Activated CD4-positive, alpha-beta T cell treated with anti-CD3 and anti-CD28 coated beads, Interleukin-10, Interleukin-2, amounts not matched to agents 100 ng/mL and 50 ng/mL, durations not matched to agents 16 hours and 8 hours (primary cell): ENCODE data around the gene ROCK2.
"Not testable (repeated sequence)": the region's sequence is repeated elsewhere in the genome, so short reads cannot be mapped to it uniquely, and the experiment has no call there.

Source experiments
- DNase-seq: peaks from one replicate; pipeline ENCODE4 v3.0.0-alpha.2; 2020

ROCK2 gene

DNA sequence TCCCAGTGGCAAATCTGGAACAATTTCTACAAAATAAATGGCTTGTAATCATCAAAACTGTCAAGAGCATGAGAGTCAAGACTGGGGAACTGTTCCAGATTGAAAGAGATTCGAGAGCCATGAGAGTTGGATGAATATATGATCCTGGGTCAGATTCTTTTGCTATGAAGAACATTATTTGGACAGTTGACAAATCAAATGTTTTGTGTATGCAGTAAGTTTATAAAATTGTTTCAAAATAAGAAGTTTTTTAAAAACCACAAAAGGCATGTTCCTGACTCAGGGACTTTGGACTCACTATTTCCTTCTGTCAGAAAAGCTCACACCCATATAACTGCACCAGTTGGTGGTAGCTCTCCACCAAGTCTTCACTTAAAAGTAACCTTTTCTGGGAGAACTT is 38.5 kb downstream of the ROCK2 start:
- DNase-seq: no peak

DNA sequence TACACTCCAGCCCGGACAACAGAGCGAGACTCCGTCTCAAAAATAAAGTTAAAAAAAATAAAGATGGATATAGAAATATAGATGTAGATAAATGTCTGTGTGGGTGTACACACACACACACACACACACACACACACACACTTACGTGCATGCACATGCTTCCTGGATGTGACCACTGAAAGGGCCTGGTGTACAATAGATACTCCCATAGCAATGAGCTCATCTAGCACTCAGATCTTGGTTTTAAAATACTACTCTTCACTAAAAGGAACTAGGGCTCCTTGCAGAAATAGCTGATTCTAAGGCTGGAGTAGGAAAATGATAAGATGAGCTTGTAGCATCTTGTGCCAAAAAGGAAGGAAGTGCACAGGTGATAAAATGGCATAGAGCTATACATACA is 39.1 kb downstream of the ROCK2 start:
- DNase-seq: no peak

DNA sequence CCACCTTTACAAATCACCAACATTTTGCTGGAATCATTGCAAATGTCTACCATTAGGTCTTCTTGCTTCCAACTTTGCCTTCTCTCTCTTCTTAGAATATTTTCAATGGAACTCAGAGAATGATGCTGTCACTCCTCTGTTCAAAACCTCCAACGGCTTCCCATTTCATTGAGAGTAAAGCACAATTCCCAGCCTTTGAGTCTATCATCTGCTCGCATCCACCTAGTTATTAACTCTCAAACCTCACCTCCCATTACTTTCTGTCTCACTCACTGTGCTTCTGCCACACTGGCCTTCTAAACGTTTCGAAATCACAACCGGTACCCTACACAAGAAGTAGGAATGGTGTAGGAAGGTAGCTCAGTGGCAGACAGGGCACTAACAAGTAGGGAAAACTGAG is 40.0 kb downstream of the ROCK2 start:
- no peak for DNase-seq

DNA sequence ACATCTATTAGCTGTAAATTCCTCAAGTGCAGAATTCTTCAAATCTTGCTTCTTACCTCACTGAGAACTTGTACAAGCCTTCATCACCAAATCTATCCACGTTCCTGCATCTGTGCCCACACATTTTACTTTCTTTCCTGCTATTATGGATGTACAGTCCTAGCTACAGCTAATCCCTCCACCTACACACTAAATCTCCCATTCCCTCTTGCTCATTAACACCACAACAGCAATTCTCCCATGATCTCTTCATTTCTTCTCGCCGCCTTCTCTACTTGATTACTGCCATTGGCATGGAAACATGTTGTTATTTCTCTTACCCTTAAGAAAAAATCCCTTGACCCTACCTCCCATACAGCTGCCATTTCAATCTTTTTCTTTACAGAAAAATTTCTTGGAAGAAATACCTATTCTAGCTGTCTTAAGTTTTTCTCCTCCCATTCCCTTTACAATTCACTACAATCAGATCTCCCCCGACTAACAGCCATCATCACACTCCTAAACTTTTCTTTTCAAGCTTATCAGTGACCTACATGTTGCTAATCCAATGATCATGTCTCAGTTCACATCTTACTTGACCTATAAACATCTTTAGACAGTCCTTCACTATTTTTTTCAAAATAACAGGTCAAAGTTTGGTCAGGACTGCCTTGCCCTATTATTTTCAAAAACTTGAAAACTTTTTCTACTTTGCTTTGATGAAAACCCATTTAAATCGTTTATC is 41.0 kb downstream of the ROCK2 start:
- DNase-seq: no peak

DNA sequence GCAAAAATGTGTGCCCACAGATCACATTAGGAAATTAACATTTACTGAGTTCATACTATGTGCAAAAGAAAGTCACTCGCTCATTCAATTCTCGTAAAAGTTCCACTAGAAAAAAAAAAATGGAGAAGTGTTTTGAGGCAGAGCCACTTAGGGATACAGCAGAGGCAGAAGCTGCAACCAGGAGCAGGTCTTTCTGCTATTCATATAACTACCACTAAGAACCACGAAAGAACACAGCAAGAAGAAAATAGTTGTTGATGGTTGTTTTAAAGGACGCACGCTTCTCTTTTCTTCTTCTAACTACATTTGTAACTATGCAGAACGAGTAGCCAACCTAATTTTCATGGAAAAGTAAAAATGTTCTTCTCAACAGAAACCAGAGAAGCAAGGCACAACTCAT is 45.0 kb downstream of the ROCK2 start:
- no peak for DNase-seq

DNA sequence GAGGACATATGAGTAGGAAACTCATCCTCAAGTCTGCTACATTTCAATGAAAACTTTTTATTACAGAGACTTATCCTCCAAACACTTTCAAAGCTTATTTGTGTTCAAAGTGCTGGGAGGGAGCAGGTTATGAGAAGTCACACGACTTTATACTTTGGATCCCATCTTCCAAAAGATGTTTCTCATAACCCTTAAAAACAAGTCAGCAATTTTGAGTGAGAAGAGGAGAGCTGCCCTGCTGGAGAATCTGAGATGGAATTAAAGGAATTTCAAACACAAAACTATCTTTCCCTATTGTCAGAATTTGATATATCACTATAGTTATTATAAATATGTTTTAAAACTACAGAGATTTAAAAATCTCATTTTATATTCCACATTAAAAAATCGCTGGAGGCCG is 45.8 kb downstream of the ROCK2 start:
- DNase-seq: no peak

DNA sequence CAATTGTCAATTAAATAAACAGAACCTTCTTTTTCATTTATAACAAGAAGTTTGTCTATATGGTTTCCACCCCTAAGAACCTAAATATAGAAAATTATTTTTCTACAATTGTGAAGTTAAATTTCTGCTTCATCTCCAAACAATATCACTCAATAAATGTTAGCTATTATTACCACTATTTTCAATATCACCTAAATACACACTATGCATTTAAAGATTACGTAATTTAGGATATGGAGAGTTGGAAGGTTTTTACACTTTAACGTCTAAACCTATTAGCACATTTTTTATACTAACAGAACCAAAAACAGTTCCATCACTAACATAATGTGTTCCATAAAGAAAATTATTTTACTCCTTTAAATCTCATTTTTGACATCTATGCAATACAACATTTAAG is 48.0 kb downstream of the ROCK2 start:
- DNase-seq: no peak

DNA sequence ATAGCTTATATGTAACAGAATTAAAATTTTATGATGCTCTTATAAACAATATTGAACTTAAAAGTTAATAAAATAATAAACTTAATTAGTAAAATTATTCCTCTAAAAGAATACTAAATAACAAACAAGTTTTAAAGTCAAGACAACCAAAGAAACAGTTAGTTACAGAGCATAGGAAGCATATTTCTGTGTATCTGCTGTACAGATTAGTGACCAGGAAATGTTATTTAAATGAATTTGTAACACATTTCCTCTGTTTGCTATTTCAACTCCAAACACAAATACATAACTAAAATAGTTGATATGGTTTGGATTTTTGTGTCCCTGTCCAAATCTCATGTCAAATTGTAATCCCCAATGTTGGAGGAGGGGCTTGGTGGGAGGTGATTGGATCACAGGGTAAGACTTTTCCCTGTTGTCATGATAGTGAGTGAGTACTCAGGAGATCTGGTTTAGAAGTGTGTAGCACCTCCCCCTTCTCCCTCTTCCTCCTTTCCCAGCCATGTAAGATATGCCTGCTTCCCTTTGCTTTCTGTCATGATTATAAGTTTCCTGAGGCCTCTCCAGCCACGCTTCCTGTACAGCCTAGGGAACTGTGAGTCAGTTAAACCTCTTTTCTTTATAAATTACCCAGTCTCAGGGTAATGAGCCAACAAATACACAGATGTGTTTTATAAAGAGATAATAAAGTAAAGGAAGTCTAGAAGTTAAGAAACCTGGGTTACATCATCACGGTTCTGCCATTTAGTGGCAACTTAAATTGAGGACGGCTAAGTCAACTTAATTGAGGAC is 51.8 kb downstream of the ROCK2 start:
- no peak for DNase-seq

DNA sequence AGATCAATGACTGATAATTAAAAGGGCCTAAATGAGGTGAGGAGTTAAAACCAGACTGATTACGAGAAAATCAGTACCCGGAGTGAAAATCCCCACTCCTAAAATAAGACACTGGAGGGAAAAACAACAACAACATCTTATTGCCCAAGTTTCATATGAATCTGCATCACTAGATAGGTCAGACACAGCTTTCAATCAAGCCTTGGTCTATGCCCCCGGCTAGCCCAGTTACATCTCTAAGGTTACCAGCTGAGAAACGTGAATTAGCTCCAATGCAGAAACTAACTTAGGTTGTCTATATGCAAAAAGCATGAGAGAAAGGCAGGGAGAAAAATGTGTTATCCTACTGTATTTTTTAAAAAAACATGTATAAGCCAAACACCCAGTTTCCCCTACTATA is 53.7 kb downstream of the ROCK2 start:
- DNase-seq: no peak

DNA sequence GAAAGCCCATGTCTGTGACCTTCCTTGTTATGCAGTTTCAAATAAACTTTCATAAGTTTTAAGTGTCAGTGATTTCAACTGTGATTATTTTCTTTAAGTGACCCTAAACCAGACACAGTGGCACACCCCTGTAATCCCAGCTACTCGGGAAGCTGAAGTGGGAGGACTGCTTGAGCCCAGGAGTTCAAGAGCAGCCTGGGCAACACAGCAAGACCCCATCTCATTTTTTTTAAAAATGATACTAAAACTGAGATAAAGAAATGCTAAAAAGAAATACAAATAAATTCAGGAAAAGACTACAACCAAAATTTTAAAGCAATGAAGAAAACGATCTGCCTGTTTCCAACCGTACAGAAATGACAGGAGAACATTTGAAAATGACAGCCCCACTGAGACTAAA is 54.2 kb downstream of the ROCK2 start:
- no peak for DNase-seq

DNA sequence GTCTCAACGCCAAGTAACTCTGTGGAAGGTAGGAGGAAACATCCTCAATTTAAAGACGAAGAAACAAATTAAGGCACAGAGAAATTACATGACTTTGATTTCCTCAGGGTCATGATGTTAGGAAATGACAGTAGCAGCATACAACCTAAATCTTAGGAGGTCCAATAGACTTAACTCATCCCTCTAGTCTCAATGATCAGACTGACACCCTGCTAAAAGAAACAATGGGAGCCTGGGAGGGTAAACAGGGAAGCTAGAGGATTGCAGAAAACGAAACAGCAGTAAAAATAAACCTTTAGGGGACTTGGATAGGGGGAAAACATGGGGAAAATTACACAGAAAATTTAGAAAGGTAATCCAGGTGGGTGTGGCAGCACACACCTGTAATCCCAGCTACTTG is 56.0 kb downstream of the ROCK2 start:
- DNase-seq: no peak

DNA sequence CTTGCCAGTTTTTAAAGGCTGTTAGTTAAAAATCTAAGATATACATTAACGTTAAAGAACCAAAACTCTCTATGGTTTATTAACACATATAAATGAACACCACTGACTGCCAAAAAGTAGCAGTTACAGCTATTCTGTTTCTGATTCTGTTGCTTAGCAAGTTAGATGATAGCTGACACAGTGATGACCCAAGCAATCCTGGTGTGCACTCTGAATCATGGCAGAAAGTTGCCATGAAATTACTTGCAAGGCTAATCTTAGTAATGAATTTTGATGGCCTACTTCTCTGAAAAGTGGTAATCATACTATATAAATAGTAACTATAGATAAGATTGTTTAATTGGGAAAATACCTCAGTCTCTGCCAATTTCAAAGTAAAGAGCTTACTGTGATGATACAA is 57.7 kb downstream of the ROCK2 start:
- DNase-seq: no peak

DNA sequence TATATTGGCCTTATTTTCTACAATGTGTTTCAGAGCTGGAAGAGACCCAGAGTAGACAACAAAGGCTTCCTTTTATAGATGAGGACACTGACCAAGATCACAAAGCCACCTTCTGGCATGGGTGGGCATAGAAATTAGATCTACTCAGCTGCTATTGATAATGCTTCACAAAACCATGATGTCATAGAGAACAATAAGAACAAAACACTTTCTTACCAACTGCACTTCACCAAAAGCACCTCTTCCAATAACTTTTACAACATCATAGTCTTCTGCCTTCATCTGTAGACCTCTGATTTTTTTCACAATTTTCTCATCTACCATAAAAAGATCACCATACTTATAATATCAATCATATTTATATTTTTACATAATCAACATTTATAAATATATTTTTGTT is 58.1 kb downstream of the ROCK2 start:
- no peak for DNase-seq

DNA sequence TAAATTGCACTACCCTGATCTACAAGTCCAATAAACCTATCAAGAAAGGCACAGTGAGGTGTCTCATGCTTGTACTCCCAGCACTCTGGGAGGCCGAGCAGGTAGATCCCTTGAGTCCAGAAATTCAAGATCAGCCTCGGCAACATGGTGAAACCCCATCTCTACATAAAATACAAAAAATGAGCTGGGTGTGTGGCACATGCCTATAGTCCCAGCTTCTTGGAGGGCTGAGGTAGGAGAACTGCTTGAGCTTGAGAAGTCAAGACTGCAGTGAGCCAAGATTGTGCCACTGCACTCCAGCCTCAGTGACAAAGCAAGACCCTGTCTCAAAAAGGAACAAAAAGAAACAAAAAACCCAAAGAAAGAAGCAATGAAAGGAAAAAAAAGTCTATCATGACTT is 58.9 kb downstream of the ROCK2 start:
- DNase-seq: no peak

DNA sequence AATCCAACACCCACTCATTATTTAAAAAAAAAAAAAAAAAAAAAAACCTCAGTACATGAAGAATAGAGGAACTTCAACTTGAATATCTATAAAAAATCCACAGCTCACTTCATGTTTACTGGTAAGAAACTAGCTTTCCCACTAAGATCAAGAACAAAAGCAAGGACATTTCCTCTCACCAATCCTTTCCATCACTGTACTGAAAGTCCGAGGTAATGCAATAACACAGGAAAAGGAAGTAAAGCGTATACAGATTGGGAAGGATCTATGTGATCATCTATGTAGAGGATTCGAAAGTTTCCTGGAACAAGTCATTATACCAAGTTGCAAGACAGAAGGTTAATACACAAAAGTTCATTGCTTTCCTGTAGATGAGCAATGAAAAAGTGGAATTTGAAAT is 63.2 kb downstream of the ROCK2 start:
- DNase-seq: no peak

DNA sequence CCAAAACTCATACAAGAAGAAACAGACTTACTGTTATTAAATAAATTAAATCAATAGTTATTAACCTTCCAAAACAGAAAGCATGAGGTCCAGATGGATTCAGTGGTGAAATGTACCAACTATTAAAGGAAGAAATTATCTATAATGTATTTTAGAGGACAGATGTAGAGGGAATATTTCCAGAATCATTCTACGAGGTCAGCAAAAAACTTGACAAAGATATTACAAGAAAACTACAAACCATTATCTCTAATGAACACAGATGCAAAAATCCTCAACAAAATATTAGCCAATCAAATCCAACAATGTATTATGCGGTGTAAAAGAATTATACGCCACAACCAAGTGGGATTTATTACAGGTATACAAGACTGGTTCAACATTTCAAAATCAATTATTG is 63.7 kb downstream of the ROCK2 start:
- no peak for DNase-seq

DNA sequence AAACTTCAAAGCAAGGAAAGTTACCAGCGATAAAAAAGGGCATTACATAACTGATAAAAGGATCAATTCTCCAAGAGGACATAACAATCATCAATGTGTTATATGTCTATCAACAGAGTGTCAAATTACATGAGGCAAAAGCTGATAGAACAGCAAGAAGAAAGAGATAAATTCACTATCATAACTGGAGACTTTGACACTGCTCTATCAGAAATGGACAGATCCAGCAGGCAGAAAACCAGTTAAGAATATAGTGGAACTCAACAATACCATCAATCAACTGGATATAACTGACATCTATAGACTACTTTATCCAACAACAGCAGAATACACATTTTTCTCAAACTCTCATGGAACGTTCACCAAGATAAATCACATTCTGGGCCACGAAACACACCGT is 65.0 kb downstream of the ROCK2 start:
- no peak for DNase-seq

DNA sequence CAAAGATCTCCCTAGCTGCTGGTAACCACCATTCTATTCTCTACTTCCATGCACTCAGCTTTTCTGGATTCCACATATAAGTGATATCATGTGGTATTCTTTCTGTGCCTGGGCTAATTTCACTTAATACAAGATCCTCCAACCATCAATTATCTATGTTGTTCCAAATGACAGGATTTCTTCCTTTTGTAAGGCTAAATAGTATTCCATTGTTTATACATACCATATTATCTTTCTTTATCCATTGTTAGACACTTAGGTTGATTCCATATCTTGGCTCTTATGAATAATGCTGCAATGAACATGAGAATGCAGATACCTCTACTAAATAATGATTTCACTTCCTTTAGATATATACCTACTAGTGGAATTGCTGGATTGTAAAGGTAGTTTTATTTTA is 66.2 kb downstream of the ROCK2 start:
- DNase-seq: no peak

DNA sequence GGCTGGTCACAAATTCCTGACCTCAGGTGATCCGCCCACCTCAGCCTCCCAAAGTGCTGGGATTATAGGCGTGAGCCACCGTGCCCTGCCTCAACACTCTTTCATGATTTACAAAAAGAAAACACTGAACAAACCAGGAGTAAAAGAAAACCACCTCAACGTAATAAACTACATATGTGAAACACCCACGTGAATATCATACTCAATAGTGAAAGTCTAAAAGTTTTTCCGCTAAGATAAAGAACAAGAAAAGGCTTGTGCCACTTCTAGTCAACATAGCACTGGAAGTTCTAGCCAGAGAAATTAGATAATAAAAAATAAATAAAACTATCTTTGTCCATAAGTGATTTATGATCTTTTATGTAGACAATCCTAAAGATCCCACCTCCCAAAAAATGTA is 68.5 kb downstream of the ROCK2 start:
- DNase-seq: no peak

DNA sequence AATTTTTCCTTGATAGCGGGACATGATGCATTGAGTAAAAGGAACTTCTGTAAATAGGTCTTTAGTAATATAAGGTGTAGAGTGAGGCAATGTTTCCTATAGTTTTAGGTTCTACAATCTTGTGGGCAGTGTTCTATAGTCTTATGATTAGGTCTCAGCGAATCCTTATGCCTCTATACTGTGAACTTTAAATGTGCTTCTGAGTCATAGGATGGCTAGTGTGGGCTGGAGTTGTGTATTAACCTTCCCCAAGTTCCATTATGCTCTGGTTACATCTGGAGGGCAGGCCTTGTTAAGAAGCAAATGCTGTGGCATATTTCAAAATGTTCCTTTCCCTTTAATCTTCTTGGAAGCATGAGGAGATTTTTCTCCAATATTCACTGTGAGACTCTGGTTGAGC is 73.5 kb downstream of the ROCK2 start:
- DNase-seq: no peak

DNA sequence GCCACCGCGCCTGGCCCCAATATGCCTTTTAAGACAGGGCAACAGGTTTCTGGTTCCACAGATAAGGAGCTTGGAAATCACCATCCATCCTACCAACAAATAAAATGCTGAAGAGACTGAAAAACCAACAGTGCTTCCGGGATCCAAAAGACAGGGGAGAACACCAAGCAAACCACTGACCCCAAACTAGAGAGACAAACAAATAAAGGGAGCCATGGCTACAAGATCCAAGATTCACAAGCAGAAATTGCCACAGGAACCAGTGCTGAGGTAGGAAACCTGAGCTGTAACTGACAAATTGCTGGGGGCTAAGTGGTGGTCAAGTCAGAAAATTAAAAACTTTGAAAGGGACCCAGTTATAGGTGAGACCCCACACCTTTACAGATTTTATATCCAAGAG is 76.5 kb downstream of the ROCK2 start:
- no peak for DNase-seq

DNA sequence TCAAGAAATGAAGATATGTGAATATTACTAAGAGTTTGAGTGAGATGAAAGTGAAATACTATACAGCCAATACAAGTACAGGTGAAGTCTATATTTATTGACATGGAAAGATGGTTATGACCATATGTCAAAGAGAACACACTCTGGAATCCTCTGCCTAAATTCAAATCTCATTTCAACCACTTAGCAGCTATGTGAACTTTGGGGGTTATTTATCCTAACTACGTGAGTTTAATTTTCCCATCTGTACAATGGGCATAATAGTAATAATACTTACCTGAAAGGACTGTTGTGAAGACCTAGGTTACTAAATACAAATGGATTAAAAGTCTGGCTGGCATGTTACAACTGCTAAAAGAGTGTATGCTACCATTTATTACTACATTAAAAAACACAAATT is 79.6 kb downstream of the ROCK2 start:
- DNase-seq: no peak

DNA sequence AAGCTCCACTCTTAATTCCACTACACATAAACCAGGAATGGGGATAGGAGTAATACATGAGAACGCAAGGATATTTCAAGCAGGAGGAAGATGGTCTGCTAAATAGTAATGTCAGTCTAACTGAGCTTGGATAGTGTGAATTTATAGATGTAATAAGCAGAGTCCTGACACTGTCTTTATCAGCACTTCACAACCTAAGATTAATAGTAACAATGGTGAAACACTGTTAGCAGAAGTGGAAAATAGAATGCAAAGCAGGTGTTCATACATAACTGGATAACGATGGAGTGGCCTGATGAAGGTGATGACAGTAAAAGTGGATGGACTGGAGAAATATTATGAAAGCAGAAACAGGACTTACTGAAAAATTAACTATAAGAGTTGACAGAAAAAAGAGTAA is 80.4 kb downstream of the ROCK2 start:
- no peak for DNase-seq

DNA sequence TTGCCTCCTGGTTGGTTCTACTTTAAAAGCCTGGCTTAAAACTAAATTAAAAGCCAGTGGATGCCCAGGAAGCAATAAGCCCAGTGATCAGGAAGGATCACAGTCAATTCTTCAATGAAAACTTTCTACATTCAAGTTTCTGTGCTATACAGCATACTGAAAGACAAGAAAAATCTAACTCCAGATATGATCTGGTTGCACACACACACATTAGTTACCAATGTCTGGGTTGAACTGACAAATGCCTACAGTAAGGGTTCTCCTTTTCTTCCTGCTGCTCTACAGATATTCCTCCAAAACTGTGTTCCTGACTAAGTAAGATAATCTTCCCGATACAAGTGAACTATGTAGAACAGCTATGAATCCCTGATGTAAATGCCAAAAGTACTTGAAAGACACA is 81.3 kb downstream of the ROCK2 start:
- DNase-seq: no peak

DNA sequence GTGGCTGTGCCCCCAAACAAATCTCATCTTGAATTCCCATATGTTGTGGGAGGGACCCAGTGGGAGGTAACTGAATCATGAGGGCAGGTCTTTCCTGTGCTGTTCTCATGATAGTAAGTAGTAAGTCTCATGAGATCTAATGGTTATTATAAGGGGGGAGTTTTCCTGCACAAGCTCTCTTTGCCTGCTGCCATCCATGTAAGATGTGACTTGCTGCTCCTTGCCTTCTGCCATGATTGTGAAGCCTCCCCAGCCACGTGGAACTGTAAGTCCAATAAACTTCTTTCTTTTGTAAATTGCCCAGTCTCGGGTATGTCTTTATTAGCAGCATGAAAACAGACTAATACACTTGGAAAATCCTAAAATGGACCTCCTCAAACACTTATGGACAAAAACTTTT is 82.0 kb downstream of the ROCK2 start:
- not testable (repeated sequence) for DNase-seq
